NB4 (cell line): ENCODE measurements around the gene XXYLT1.

Experiments
- DNase-seq: peaks from one replicate; pipeline ENCODE4 v3.0.0; 2010; ENCODE audit warnings: low read depth
- H3K4me3 ChIP-seq: one replicate; pipeline ENCODE4 v1.5.1; 2011; ENCODE audit warnings: mild to moderate bottlenecking, low read depth, low read length, moderate library complexity
- CTCF ChIP-seq: IDR thresholded peaks from one replicate; pipeline ENCODE4 v1.5.1; 2012; ENCODE audit warnings: low read depth, low read length
- MAX ChIP-seq: IDR thresholded peaks from 2 replicates; pipeline ENCODE4 v1.6.1; 2011; ENCODE audit warnings: low read depth, low read length
- MYC ChIP-seq: IDR thresholded peaks from 2 replicates; pipeline ENCODE4 v1.6.1; 2011; ENCODE audit warnings: low read depth, low read length
- POLR2A ChIP-seq: IDR thresholded peaks from 2 replicates; pipeline ENCODE4 v1.6.1; 2011; ENCODE audit warnings: mild to moderate bottlenecking; ENCODE audit not compliant: insufficient read length; ENCODE audit errors: extremely low read depth

XXYLT1 gene

GRCh38 chr3:195162816-195163215 lies 108.1 kb downstream of the XXYLT1 start:
- no peak for DNase-seq
- TF ChIP-seq CTCF (no peak), POLR2A (no peak), MYC (no peak), MAX (no peak)
- H3K4me3 ChIP-seq, result no peak overlapping the region

- no peak overlapping the region for H3K4me3 ChIP-seq
- peak; percentile 43 for DNase-seq
- TF ChIP-seq MYC, result no peak
- no peak for TF ChIP-seq MAX
- no peak for TF ChIP-seq CTCF
- TF ChIP-seq POLR2A, result no peak
These were observed 108.8 kb downstream of the XXYLT1 start for GRCh38 chr3:195162033-195162669.

GRCh38 chr3:195160908-195161434 lies 110.0 kb downstream of the XXYLT1 start:
- TF ChIP-seq MYC, result no peak
- H3K4me3 ChIP-seq, result no peak overlapping the region
- no peak for DNase-seq

- no peak for TF ChIP-seq POLR2A
- TF ChIP-seq CTCF, result no peak
- no peak for TF ChIP-seq MYC
- TF ChIP-seq MAX, result no peak
- no peak overlapping the region for H3K4me3 ChIP-seq
- no peak for DNase-seq
These were observed 110.6 kb downstream of the XXYLT1 start for GRCh38 chr3:195160257-195160898.

GRCh38 chr3:195159814-195160165 lies 111.2 kb downstream of the XXYLT1 start:
- no peak for DNase-seq
- no peak for TF ChIP-seq MYC
- TF ChIP-seq POLR2A, result no peak
- no peak for TF ChIP-seq CTCF
- no peak for TF ChIP-seq MAX
- no peak overlapping the region for H3K4me3 ChIP-seq

GRCh38 chr3:195159117-195159813 lies 111.7 kb downstream of the XXYLT1 start:
- no peak for DNase-seq
- no peak overlapping the region for H3K4me3 ChIP-seq
- TF ChIP-seq MAX, result no peak
- no peak for TF ChIP-seq CTCF
- no peak for TF ChIP-seq POLR2A
- TF ChIP-seq MYC, result no peak
